ENCODE results near the gene C19orf12.

- no peak for TF ChIP-seq POLR2AphosphoS5 (IDR thresholded peaks at IDR 0.05; ENCODE audit: borderline replicate concordance, low read depth, low read length)
- no peak for TF ChIP-seq EZH2 (IDR thresholded peaks at IDR 0.05)
These were observed 49.1 kb downstream of the C19orf12 start for GRCh38 chr19:29665826-29666577.
